Caco-2 (cell line): ENCODE data around the gene IL18R1. TPM values are rescaled to one million over a fixed set of nuclear protein-coding genes. Genes with fewer than 3 reads are reported as not detected.

Source experiments
- BruUV-seq: library from RNA; stranded (reverse); fragments of 400-500 nt; replicated peaks from 2 replicates; lab custom pipeline; 2021; lab: Mats Ljungman, UMichigan
- CTCF ChIA-PET: fragments of 300-600 bp; sonication (Branson Sonifier 250); formaldehyde crosslinking; loops from one replicate; lab custom pipeline; 2022; ENCODE audit warnings: antibody characterized with exemption; lab: Charles Lee
- POLR2A ChIA-PET: fragments of 300-600 bp; sonication (Branson Sonifier 250); formaldehyde crosslinking; loops from one replicate; lab custom pipeline; 2022; ENCODE audit warnings: antibody characterized with exemption; lab: Charles Lee
- DNase-seq, 2 experiments: peaks; one replicate each; pipeline versions ENCODE4 v3.0.0 to v3.0.0-alpha.2; 2020 to 2022
- H3K27me3 ChIP-seq: replicated peaks from 2 replicates; pipeline ENCODE4 v1.6.0; 2011; ENCODE audit warnings: low read length; ENCODE audit not compliant: control insufficient read depth, insufficient read depth
- H3K36me3 ChIP-seq: 2 replicates; pipeline ENCODE4 v1.5.1; 2011; ENCODE audit warnings: low read length; ENCODE audit not compliant: control insufficient read depth, insufficient read depth
- H3K4me1 ChIP-seq: fragments of 250-450 bp; sonication (Bioruptor Pico); 2 replicates; pipeline ENCODE4 v1.5.1; 2020; ENCODE audit warnings: mild to moderate bottlenecking
- H3K4me3 ChIP-seq: 2 replicates; pipeline ENCODE4 v1.5.1; 2011; ENCODE audit warnings: low read depth, mild to moderate bottlenecking, control low read depth, low read length
- H3K9me3 ChIP-seq: fragments of 250-450 bp; sonication (Bioruptor Pico); 2 replicates; pipeline ENCODE4 v1.5.1; 2020; ENCODE audit warnings: mild to moderate bottlenecking, moderate library complexity
- H3K27ac Mint-ChIP-seq: one replicate; pipeline ENCODE4 v1.8.0; 2022; ENCODE audit warnings: mixed read lengths; ENCODE audit not compliant: unreplicated experiment
- H3K27me3 Mint-ChIP-seq: one replicate; pipeline ENCODE4 v1.8.0; 2022; ENCODE audit warnings: mixed read lengths; ENCODE audit not compliant: insufficient read depth, unreplicated experiment
- H3K36me3 Mint-ChIP-seq: one replicate; pipeline ENCODE4 v1.8.0; 2022; ENCODE audit warnings: mild to moderate bottlenecking, mixed read lengths; ENCODE audit not compliant: insufficient read depth, unreplicated experiment
- H3K4me1 Mint-ChIP-seq: one replicate; pipeline ENCODE4 v1.8.0; 2022; ENCODE audit warnings: low read depth, mixed read lengths; ENCODE audit not compliant: unreplicated experiment
- H3K4me3 Mint-ChIP-seq: one replicate; pipeline ENCODE4 v1.8.0; 2022; ENCODE audit warnings: mild to moderate bottlenecking, moderate library complexity, mixed read lengths; ENCODE audit not compliant: unreplicated experiment
- H3K9me3 Mint-ChIP-seq: one replicate; pipeline ENCODE4 v1.8.0; 2022; ENCODE audit warnings: mixed read lengths; ENCODE audit not compliant: unreplicated experiment
- intact Hi-C: fragments of 100-400 bp; cut with micrococcal nuclease; formaldehyde crosslinking; loops from one replicate; pipeline ENCODE4 v1.10.0; 2022; ENCODE audit not compliant: unreplicated experiment
- total RNA-seq: library from RNA; stranded (reverse); gene quantifications from 2 replicates; pipeline ENCODE4 v1.2.3, GENCODE V29; 2022
- TF ChIP-seq, protein P1 (sequence below), 2 experiments: fragments of 200-600 bp in 1 of 2; IDR thresholded peaks; 1 replicate in 1 of 2; 2 replicates in 1 of 2; pipeline versions ENCODE4 v1.5.1 to v1.8.0; 2011 to 2022; ENCODE audit warnings: antibody characterized with exemption in 1 of 2, control low read depth in 1 of 2, inconsistent platforms in 1 of 2, low read depth in 1 of 2, low read length in 1 of 2, mild to moderate bottlenecking in 1 of 2, moderate library complexity in 1 of 2; ENCODE audit not compliant: insufficient read depth in 1 of 2, severe bottlenecking in 1 of 2, unreplicated experiment in 1 of 2

Gene IL18R1
- total RNA-seq, 1 experiment from 2014 or later: not detected

DNA sequence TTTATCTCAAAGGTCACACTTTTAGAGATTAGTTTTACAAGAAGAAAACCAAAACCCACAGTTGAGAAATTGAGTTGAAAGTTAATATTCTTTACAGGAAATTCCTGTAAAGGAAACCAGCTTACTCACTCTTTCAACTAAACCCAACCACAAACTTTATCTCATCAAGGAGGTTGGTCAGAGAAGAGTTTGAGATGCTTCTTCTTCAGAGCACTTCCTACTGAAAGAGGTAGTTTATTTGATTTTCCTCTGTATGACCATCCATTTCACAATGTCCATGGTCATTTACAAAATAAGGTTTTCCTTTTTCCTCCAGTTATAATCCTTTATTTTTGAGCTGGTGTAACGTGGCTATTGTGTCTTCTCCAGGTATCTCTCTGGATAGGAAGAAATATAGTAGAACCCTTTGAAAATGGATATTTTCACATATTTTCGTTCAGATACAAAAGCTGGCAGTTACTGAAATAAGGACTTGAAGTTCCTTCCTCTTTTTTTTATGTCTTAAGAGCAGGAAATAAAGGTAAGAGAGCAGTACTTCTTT lies 62.9 kb downstream of the IL18R1 start:
- H3K27me3 Mint-ChIP-seq: peaks cover 21% of the 10 kb centered on the region
- POLR2A ChIA-PET: no interaction called here

DNA sequence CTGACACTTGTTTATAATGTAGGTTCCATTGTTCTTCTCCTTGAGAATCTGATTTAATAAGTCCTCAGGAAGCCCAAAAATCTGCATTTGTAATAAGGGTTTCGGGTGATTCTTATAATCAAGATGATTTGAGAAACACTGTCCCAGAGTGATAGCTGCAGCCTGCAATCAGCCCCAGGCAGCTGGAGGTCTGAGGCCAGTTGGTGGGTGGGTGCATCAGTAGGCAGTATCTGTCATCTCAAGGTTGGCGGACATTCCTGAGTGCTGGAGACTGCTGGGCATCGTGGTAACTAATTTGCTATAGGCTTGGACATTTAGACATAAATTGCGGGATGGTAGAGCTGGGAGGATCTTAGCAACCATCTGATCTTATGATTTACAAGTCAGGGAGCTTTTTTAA lies 64.7 kb downstream of the IL18R1 start:
- Mint-ChIP-seq H3K4me3 (no peak overlapping the region), H3K27me3 (peaks cover 18% of the 10 kb centered on the region), H3K27ac (no peak overlapping the region), H3K4me1 (no peaks in the 10 kb centered on the region), H3K36me3 (no peaks in the 10 kb centered on the region), H3K9me3 (no peaks in the 10 kb centered on the region)
- ChIA-PET POLR2A (no interaction called here), CTCF (no interaction called here)
- no peak for DNase-seq
- Histone ChIP-seq H3K9me3 (no peaks in the 10 kb centered on the region), H3K36me3 (no peaks in the 10 kb centered on the region), H3K4me1 (no peaks in the 10 kb centered on the region), H3K27me3 (peaks cover 2% of the 10 kb centered on the region; the same call in 1 of the 2 replicates), H3K4me3 (no peak overlapping the region)
- BruUV-seq: no TSS peak
- TF ChIP-seq, protein P1, sequence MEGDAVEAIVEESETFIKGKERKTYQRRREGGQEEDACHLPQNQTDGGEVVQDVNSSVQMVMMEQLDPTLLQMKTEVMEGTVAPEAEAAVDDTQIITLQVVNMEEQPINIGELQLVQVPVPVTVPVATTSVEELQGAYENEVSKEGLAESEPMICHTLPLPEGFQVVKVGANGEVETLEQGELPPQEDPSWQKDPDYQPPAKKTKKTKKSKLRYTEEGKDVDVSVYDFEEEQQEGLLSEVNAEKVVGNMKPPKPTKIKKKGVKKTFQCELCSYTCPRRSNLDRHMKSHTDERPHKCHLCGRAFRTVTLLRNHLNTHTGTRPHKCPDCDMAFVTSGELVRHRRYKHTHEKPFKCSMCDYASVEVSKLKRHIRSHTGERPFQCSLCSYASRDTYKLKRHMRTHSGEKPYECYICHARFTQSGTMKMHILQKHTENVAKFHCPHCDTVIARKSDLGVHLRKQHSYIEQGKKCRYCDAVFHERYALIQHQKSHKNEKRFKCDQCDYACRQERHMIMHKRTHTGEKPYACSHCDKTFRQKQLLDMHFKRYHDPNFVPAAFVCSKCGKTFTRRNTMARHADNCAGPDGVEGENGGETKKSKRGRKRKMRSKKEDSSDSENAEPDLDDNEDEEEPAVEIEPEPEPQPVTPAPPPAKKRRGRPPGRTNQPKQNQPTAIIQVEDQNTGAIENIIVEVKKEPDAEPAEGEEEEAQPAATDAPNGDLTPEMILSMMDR (IDR thresholded peaks at IDR 0.05; ENCODE audit: insufficient read depth in 1 of 2, low read depth in 1 of 2, low read length in 1 of 2, severe bottlenecking in 1 of 2, unreplicated experiment in 1 of 2): no peak
- intact Hi-C loops: no loop called here

More for the DNA sequence above, 62.9 kb downstream of the IL18R1 start:
- Histone ChIP-seq H3K27me3 (peaks cover 2% of the 10 kb centered on the region; the same call in 1 of the 2 replicates), H3K4me1 (no peaks in the 10 kb centered on the region), H3K9me3 (no peaks in the 10 kb centered on the region), H3K4me3 (no peak overlapping the region), H3K36me3 (no peaks in the 10 kb centered on the region)
- H3K36me3 Mint-ChIP-seq: no peaks in the 10 kb centered on the region
- H3K4me1 Mint-ChIP-seq: no peaks in the 10 kb centered on the region
- H3K9me3 Mint-ChIP-seq: no peaks in the 10 kb centered on the region
- intact Hi-C loops: no loop called here
- CTCF ChIA-PET: no interaction called here
- H3K27ac Mint-ChIP-seq: no peak overlapping the region
- no TSS peak for BruUV-seq
- no peak for DNase-seq
- TF ChIP-seq, protein P1 (IDR thresholded peaks at IDR 0.05; ENCODE audit: insufficient read depth in 1 of 2, low read depth in 1 of 2, low read length in 1 of 2, severe bottlenecking in 1 of 2, unreplicated experiment in 1 of 2): no peak
- H3K4me3 Mint-ChIP-seq: no peak overlapping the region

DNA sequence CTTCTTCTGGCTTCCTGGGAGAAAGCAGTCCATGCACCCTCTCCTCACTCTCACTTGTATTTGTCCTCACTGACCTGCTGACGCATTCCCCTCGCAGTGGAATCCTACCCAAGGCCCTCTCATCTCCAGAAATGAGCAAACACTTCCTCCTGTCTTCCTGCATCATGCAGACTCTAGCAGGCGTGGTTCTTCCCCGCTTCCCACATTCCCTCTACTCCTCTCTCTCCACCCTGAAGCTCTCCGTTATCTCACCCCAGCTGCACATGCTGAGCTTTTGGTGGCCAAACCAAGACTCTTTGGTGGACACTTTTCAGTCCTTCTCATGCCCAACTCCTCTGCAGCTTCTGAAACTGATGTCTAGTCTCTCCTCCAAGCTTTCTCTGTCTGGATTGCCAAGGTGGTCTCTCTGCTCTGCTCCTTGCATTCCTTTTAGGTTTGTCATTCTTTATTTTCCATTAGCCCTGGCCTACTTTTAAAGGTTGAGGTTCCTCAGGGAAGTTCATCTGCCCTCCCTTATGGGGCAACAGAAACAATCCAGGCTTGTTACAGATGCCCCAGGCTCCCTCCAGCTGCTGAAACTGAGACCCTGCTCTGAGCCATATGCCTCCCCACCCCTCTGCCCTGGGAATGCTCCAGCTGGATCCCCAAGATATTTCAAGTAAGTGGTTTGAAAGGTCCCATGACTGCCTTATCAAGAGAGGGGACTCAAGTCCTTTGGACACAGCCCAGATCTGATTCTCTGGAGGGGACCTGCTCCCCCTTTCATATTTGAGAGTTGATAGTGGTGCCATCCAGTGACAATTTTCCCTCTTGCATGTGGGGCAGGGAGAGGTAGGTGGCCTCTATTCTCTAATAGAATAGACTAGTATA lies 66.5 kb downstream of the IL18R1 start:
- Histone ChIP-seq H3K36me3 (no peaks in the 10 kb centered on the region), H3K27me3 (peaks cover 2% of the 10 kb centered on the region; the same call in 1 of the 2 replicates), H3K4me1 (no peaks in the 10 kb centered on the region), H3K9me3 (no peaks in the 10 kb centered on the region), H3K4me3 (no peak overlapping the region)
- CTCF ChIA-PET: no interaction called here
- Mint-ChIP-seq H3K4me1 (no peaks in the 10 kb centered on the region), H3K9me3 (no peaks in the 10 kb centered on the region), H3K27ac (no peak overlapping the region), H3K36me3 (no peaks in the 10 kb centered on the region), H3K4me3 (no peak overlapping the region), H3K27me3 (peaks cover 22% of the 10 kb centered on the region)
- POLR2A ChIA-PET: no interaction called here
- TF ChIP-seq, protein P1 (IDR thresholded peaks at IDR 0.05; ENCODE audit: insufficient read depth in 1 of 2, low read depth in 1 of 2, low read length in 1 of 2, severe bottlenecking in 1 of 2, unreplicated experiment in 1 of 2): no peak
- intact Hi-C loops: no loop called here
- DNase-seq: no peak
- no TSS peak for BruUV-seq
